NT2/D1 (cell line): Measurements from ENCODE around the gene LGALS7B.
"Not testable (repeated sequence)": the region's sequence is repeated elsewhere in the genome, so short reads cannot be mapped to it uniquely, and the experiment has no call there.

ENCODE experiments used
- SUZ12 ChIP-seq: IDR thresholded peaks from 2 replicates; pipeline ENCODE4 v1.6.1; 2011; ENCODE audit not compliant: insufficient read length, insufficient read depth; ENCODE audit errors: extremely low read depth
- YY1 ChIP-seq: IDR thresholded peaks from 2 replicates; pipeline ENCODE4 v1.6.1; 2011; ENCODE audit not compliant: insufficient read length, insufficient read depth
- ZNF274 ChIP-seq: IDR thresholded peaks from 2 replicates; pipeline ENCODE4 v1.6.1; 2011; ENCODE audit warnings: mild to moderate bottlenecking, low read depth, low read length

GRCh38 chr19:38829203-38829602 lies 40.2 kb downstream of the LGALS7B start:
- not testable (repeated sequence) for TF ChIP-seq YY1, SUZ12, ZNF274
